ENCODE results near the gene IKZF5.
A peak's percentile ranks its signal among the peaks of the same experiment; 100 is the strongest.

IKZF5 gene

DNA sequence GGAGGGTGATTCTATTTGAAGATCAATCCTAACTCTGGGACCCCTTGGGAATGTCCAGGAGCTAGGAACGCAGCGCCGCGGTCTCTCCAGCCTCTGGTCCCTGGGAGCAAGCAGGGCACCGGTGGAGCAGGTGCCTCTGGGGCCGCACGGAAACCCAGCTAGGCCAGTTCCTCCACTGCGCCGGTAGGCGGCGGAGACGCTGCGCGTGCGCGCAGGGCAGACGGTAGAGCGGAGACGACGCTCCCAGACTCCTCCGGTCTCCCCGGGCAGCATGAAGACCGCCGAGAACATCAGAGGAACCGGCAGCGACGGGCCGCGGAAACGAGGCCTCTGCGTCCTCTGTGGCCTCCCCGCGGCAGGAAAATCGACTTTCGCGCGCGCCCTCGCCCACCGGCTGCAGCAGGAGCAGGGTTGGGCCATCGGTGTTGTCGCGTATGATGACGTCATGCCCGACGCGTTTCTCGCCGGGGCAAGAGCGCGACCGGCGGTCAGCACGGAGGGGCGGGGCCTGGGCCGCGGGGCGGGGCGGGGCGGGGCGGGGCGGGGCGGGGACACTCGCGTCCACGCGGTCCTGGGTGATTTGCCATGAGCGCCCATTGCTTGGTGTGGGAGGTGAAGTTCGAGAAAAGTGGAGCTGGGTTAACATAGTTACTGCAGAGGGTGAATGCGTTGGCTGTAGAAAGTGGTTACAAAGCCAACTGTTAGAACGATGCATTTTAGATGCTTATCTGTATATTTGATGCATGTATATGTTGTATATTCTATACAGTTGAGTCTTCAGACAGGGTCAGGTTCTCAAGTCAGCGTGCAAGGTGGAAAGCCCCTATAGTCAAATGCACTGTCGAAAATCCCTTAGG is 28.2 kb downstream of the IKZF5 start, which contains the start of gene PSTK:
Gene PSTK (plus strand): TSS at position 193 of the 857 bp plus-strand sequence. CDS start 79 bp downstream, at position 272.
- peak; percentile 90 for DNase-seq

DNA sequence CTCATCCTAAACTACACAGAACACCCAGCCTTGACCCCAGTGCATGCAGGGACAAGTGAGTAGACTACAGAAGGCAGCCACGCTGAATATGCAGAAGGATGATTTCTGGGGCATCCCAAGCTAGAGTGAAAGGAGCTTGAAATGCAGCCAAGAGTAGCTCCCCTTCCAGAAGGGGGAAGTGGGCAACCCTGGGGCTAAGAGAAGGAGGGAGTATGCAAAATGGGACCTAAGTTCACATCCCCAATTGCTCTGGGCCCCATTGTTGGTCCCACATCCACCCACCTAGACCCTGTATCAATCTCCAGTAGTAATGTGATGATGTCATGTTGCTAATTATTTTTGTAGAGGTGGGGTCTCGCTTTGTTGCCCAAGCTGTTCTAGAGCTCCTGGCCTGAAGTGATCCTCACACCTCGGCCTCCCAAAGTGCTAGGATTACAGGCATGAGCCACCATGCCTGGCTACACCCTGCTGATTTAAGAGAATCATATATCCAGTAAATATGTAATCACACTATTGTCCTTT is 34.0 kb downstream of the IKZF5 start:
- no peak for DNase-seq

DNA sequence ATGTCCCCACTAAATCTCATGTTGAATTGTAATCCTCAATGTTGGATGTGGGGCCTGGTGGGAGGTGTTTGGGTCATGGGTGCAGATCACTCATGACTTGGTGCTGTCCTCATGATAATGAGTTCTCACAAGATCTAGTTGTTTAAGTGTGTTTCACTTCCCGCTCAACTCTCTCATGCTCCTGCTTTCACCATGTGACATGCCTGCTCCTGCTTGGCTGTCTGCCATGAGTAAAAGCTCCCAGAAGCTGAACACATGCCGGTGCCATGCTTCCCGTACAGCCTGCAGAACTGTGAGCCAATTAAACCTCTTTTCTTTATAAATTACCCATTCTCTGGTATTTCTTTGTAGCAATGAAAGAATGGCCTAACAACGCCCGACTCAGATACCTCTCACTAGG is 34.6 kb downstream of the IKZF5 start:
- no peak for DNase-seq

DNA sequence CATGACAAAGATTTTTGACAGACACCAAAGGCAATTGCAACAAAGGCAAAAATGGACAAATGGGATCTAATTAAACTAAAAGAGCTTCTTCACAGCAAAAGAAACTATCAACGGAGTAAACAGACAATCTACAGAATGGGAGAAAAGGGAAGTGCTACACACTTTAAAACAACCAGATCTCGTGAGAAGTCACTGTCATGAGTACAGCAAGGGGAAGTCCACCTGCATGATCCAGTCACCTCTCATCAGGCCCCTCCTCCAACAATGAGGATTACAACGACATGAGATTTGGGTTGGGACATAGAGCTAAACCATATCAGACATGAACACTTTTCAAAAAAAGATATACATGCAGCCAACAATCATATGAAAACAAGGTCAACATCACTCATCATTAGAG is 39.9 kb downstream of the IKZF5 start:
- no peak for DNase-seq

DNA sequence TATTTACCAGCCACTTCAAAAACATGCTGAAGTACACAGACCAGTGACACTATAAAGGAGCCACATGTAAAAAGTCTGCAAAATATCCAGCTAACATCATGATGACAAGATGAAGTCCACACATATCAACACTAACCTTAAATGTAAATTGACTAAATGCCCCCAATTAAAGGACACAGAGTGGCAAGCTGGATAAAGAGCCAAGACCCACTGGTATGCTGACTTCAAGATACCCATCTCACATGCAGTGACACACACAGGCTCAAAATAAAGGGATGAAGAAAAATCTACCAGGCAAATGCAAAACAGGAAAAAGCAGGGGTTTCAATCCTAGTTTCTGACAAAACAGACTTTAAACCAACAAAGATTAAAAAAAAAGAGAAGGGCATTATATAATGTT is 41.7 kb downstream of the IKZF5 start:
- no peak for DNase-seq

DNA sequence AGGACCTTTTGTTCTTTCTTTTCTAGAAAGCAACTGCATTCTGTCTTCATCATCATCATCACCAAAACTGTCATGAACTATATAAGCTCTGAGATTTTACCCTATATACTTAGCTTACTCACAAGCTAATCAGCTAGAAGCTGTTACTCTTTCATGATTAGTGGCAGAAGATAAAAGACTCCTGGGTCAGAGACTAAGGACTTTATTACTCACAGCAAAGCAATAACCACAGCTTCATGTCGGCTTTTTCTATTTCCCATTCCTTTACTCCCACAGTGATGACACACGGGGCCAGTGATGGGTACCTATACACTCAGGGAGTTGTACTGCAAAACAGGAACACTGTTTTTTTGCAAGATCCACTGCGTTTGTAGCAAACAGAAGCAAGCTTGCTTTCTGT is 46.2 kb downstream of the IKZF5 start:
- DNase-seq: no peak

DNA sequence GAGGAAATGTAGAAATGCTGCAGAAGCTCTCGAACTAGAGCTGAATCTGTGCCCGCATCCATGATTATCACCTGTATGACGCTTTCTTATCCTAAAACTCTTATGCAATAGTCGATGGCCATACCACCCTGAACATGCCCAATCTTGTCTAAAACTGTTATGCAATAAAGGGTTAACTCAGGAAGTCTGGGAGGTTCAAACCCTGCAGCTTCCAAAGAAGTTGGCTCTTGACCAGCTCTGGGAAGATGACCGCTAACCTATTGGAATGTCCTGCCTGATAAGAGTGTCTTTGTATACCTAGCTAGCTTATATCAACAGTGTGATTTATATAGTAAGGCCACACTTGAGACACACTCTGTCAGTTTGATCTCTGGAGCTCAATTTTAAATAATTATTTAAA is 51.1 kb downstream of the IKZF5 start:
- DNase-seq: peak; percentile 4

DNA sequence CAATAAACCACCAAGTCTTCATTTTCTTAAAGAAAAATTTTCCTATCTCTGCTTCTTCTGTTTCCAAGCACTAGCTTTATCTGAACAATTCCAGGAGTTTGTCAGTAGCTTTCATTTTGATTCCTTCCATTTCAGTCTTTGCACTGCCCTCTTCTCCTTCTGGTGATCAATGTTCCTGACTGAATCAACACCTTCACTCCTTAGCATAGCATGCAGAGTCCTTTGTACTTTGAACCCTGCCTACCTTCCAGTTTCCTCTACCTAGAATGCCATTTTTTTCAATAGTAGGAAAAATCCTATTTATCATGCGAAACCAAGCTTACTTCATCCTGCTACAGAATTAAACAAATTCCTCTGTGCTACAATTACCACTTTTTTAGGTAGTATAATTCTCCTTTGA is 52.7 kb downstream of the IKZF5 start:
- no peak for DNase-seq

DNA sequence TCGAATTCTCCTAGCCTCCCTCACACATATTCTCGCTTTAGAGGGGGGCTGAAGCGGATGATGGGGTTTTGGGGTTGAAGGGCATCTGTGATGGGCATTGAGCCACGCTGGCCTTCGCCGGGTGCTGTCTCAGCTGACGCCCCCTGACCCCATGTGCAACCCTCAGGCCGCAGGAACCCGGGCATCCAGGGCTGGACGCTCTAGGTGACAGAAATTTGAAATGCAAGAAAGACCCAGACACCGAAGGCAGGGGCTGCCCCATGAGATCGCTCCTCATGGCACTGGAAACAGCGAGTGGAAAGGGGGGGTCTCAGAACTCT is 53.9 kb downstream of the IKZF5 start:
- DNase-seq: no peak

DNA sequence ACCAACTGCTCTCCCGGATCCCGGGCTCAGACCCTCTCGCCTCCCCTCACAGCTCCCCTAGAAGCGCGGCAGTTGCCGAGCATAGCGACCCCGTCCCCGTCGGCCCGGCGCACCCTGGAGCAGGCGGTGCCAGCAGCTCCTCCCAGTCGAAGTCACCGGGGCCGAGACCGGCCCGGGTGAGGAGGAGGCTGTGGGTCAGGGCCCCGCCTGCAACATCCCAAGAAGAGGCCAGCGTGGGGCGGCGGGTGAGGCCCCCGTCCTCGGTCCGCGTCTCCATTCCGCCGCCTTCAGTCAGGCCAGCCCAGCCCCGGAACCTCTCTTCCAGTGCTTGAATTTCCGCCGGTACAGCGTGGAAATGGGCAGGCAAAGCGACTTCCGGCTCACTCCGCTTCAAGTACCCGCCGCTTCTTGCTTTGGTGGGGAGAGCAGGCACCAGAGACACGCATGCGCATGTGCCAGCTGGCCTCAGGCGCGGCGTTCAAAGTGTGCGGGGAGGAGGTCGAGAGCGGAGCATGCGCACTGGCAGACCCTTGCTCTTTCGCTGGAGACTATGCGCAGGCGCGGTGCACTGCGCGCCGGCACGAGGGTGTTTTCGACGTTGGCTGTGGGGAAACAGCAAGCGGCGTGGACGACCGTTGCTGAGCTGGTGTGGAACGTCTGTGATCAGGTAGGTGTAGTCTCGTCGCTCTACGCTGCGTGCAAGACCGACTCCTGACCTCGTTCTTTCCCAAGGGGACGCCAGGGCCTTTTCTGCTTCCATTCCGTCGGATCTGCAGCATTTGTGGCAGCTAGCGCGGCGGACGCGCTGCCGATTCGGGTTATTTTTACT is 54.5 kb downstream of the IKZF5 start, which contains the start of gene C10orf88:
Gene C10orf88 (minus strand): TSS at position 326 of the 829 bp plus-strand sequence. CDS start 49 bp downstream, at position 277.
- DNase-seq: peak; percentile 99

DNA sequence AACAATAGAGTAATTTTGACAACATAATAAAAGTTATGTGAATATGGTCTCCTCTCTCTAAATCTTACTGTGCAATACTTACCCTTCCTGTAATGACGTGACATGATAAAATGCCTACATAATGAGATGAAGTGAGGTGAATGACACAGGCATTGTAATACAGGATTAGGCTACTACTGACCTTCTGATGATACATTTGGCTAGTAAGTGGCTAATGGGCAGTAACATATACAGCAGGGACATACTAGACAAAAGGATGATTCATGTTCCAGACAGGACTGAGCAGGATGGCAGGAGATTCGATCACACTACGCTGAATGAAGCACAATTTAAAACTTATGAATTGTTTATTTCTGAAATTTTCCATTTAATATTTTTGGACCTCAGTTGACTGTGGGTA is 59.3 kb downstream of the IKZF5 start:
- no peak for DNase-seq
